T follicular helper cell (primary cell): ENCODE data around the gene ZNF574.
A peak's percentile ranks its signal among the peaks of the same experiment; 100 is the strongest.
"Not testable (repeated sequence)": the region's sequence is repeated elsewhere in the genome, so short reads cannot be mapped to it uniquely, and the experiment has no call there.

Experiments used
- DNase-seq: peaks from one replicate; pipeline ENCODE4 v3.0.0-alpha.2; 2020; ENCODE audit warnings: low read depth
- total RNA-seq, 2 experiments: gene quantifications; one replicate each; lab custom pipeline; 2026; lab: John Stamatoyannopoulos, UW

ZNF574 gene, protein sequence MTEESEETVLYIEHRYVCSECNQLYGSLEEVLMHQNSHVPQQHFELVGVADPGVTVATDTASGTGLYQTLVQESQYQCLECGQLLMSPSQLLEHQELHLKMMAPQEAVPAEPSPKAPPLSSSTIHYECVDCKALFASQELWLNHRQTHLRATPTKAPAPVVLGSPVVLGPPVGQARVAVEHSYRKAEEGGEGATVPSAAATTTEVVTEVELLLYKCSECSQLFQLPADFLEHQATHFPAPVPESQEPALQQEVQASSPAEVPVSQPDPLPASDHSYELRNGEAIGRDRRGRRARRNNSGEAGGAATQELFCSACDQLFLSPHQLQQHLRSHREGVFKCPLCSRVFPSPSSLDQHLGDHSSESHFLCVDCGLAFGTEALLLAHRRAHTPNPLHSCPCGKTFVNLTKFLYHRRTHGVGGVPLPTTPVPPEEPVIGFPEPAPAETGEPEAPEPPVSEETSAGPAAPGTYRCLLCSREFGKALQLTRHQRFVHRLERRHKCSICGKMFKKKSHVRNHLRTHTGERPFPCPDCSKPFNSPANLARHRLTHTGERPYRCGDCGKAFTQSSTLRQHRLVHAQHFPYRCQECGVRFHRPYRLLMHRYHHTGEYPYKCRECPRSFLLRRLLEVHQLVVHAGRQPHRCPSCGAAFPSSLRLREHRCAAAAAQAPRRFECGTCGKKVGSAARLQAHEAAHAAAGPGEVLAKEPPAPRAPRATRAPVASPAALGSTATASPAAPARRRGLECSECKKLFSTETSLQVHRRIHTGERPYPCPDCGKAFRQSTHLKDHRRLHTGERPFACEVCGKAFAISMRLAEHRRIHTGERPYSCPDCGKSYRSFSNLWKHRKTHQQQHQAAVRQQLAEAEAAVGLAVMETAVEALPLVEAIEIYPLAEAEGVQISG
- 29.0 to 41.1 reads per million in 2 experiments for total RNA-seq

DNA sequence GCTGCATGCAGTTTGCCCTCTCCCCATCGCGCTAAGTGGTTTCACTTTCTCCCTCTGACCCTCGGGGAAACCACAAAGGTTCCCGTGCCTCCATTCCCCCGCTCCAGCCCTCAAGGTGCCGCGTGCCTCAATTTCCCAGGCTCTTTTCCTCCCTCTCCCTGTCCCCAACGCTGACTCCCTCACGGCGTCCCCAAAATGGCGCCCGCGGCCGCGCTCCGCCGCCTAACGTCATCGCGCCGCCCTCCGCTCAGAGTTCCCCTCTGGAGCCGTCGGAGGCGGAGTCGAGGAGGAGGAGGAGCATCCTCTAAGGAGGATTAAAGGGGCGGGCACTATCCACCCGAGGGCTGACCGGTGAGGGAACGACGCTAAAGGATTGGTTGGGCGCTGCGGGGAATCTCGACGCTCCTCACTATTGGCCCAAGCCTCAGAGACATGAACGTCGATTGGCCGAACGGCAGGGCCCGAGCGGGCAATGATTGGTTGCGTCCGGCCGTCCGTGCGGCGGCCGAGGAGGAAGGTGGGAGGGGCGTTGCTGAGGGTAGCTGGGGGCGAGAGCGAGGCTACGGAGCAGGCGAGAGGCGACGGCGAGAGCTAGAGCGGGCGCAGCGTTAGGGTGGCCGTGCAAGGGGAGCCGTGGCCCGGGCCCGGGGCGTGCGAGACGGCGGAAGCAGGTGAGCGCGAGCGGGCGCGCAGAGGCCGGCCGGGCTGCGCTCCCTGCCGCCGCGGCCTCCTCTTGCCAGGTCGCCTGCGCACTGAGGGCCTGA is at the start of gene ZNF574:
Gene ZNF574 (plus strand): TSS at position 551 of the 764 bp plus-strand sequence. CDS start 2,441 bp downstream, outside the sequence.
- peak; percentile 96 for DNase-seq

DNA sequence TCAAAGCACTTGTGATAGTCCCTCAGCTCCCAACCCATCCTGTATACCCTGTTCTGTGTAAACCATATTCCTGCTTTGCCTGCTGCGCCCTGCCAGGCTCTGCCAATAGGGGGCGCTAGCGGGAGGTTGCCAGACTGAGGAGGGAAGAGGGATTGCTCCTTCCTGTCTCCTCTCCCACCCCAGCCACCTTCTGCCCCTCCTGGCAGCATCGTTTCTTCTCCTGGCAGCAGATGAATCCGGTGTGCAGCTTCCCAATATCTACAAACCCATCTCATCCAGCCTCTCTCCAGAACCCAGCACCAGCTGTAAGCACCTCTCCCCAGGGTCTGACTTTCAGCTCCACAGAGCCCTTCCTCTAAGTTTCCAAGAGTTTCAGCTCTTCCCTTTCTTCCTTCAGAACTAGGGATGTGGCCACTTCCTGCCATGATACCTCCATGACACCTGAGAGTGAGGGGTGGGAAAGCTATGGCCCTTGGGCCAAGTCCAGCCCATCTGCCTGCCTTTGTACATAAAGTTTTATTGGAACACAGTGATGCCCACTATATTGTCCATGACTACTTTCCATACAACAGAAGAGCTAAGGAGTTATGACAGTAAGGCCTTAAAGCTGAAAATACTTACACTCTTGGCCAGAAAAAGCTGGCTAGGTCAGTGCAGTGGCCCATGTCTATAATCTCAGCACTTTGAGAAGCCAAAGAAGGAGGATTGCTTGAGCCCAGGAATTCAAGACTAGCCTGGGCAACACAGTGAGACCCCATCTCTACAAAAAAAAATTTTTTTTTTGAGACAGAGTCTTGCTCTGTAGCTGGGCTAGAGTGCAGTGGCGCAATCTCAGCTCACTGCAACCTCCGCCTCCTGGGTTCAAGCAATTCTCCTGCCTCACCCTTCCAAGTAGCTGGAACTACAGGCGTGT is 47.4 kb upstream of the ZNF574 start:
- DNase-seq: no peak

DNA sequence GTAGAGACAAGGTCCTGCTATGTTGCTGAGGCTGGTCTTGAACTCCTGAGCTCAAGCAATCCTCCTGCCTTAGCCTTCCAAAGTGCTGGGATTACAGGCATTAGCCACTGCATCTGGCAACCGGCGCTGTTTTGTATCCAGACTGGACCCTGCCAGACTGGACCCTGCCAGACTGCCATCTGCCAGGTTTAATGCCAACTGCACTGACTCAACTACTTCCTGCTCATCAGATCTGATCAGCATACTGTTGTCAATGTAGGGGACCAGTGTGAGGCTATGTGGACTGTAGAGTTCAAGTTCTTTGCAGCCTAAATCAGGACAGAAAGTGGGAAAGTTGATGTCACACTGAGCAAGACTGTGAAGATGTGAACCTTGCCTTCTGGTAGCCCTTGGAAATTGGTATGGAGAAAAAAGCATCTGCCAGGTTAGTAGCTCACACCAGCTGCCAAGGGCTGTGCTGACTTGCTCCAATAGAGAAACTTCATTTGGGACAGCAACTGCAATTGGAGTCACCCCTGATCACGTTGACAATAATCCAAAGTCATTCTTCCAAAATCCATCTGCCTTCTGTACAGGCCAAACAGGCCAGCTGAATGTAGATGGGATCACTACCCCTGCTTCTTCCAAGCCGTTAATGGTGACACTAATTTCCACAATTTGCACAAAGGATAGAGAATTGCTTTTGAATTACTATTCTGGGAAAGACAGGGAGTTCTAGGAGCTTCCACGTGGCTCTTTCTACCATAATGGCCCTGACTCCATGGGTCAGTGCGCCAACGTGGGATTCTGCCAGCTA is 45.1 kb upstream of the ZNF574 start:
- DNase-seq: no peak

DNA sequence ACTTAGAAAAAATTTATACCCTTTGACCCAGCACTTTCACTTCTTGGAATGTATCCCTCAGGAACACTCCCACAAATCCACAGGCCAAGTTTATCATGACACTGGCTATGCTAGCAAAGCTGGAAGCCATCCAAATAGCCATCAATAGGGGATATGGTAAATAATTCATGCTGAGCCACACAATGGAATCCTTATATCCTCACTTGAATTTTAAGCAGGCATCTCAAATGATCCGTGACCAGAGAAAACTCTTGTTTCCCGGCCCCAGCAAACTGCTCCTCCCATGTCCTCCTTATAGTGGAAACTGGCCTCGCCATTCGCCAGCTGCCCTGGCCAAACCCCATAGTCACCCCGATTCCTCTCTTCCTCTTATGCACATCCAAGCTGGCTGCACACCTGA is 43.5 kb upstream of the ZNF574 start:
- DNase-seq: no peak

DNA sequence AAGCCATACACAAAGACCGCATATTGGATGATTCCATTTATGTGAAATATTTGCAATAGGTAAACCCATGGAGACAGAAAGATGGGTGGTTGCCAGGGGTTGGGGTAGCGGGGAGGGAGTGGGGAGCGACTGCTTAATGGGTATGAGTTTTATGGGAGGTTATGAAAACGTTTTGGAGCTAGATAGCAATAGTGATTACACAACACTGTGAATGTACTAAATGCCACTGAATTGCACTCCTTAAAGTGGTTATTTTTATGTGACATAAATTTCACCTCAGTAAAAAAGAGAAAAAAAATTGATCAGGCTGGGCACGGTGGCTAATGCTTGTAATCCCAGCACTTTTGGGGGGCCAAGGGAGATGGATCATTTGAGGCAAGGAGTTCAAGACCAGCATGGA is 42.6 kb upstream of the ZNF574 start:
- no peak for DNase-seq

DNA sequence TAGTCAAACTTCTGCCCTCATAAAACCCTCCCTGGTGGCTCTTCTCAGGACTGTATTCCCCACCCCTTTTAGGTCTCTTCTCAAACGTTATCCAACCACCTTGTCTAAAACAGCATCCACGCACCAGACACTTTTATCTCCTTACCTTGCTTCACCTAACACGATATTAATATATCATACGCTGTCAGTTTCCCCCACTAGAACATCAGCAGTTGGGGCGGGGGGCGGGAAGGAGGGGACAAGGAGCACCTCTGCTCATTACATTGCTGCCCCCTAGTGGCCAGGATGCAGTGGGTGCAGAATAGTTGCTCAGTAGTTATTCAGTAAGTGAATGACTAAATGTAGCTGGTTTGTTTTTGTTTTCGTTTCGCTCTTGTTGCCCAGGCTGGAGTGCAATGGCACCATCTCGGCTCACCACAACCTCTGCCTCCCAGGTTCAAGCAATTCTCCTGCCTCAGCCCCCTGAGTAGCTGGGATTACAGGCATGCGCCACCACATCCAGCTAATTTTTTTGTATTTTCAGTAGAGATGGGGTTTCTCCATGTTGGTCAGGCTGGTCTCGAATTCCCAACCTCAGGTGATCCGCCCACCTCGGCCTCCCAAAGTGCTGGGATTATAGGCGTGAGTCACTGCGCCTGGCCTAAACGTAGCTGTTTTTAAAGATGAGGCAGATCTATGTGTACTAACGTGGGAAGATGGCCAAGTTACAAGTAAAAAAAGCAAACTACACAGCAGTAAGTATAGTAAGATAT is 41.1 kb upstream of the ZNF574 start:
- peak; percentile 47 for DNase-seq

DNA sequence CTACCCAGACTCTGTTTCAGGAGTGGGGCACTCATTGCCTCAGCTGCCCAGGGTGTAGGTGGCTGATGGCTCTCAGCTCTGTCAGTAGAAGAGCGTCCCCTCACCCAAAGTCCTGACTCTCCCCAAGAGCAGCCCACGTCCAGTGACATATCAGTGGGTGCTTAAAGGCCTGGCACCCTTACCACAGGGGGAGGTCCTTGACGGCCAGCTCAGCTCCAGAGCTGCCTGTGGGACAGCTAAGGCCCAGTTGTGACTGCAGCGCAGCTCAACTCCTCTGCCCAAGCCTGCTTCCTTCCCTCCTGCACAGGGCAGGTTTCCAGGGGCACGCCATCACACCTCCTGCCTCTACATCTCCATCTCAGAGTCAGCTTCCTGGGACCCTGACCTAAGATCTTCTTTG is 38.3 kb upstream of the ZNF574 start:
- no peak for DNase-seq

DNA sequence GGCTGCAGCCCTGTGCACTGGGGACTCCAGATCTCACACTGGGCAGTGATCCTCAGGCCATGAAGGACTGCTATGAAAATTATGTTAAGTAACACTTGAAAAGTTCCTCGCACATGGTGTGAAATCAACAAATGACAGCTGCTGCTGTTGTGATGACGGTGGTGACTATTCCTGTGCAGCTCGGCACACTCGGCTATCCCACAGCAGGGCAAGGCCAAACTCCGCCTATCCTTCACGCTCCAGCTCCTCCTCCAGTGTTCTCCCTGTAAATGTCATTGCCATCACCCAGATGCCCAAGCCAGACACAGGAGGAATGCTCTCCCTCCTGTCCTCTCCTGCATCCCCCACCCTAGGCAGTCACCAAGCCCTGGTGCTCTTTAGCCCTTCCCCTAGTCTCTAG is 37.3 kb upstream of the ZNF574 start:
- DNase-seq: no peak

DNA sequence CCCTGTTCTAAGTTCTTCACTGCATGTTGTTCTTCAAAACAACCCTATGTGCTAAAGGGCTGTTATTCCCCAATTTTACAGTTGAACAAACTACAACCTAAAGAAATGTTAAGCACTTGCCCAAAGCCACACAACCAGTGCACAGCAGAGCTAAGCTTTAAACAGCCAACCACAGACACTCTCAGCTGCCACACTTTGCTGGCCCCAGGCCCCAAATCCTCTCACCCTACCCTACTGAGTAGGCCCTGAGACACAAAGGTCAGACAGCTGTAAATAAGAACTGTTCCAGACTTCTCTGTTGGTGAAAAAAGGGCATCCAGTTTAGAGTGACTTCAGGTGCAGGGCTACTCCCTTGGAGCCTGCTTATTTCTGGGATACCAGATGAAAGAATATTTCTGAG is 35.9 kb upstream of the ZNF574 start:
- no peak for DNase-seq

DNA sequence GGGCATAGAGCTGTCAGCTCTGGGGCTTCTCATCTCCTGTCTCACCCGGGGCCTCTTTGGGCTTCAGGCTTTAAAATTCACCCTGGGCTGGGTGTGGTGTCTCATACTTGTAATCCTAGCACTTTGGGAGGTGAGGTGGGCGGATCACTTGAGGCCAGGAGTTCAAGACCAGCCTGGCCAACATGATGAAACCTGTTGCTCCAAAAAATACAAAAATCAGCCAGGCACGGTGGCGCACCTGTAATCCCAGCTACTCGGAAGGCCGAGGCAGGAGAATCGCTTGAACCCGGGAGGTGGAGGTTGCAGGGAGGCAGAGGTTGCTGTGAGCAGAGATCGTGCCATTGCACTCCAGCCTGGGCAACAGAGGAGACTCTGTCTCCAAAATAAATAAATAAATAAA is 35.5 kb upstream of the ZNF574 start:
- not testable (repeated sequence) for DNase-seq

DNA sequence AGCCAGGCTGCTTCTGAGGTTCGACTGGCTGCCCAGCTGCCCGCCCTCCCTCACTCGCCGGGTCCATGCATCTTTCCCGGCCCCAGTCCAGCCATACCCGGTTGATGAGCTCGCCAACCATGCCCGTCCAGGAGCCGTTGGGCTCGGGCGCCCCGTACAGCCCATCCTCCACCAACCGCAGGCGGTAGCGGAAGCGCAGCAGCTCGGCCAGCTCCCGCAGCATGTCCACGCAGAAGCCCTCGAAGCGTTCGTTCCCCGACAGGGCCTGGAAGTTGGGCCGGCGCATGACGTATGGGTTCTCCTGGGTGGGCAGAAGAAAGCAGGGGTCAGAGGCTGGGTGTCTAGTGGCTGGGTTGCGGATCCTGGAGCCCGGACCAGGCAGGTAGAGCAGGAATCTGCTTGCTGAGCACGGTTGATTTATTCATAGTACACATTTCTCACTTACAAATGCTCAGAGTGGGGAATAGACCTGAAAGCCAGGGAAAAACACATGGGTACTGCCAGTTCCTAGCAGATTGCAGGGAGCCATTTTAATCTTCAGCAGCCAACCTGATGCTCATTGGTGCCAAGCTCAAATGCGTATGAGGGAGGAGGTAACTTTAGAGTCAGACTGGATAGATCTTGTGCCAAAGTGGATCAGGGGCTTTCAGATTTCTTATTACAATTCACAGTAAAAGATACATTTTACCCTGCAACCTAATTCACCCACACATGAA is 33.4 kb upstream of the ZNF574 start:
- no peak for DNase-seq

DNA sequence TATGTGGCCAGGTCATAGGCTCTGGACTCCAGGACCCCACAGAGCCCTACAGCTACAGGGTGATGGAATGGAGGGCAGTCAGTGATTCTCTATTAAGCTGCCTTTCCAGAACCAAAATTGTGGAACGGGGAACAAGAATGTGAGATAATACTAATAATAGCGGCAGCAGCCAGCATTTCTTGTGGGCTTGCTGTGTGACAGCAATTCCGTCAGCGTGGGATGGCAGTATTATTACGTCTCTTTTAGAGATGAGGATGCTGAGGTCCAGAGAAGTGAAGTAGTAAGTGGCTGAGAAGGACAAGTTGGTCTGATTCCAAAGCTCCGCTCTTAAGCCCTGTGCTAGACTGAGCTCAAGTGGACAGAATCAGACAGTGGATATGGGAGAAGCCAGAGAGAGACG is 30.4 kb upstream of the ZNF574 start:
- DNase-seq: no peak

DNA sequence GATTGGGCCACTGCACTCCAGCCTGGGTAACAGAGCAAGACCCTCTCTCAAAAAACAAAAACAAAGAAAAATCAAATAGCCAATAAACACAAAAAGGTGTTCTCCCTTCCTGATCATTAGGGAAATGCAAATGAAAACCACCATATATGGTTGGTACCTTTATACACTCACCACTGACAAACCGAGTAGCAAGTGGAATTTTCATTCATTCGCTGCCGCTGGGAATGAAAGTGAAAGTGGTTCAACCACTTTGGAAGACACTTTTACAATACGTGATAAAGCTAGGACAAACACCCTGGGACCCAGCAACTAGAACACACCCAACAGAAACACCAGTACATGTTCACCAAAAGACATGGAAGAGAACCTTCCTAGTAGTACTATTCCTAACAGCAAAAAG is 27.0 kb upstream of the ZNF574 start:
- no peak for DNase-seq

DNA sequence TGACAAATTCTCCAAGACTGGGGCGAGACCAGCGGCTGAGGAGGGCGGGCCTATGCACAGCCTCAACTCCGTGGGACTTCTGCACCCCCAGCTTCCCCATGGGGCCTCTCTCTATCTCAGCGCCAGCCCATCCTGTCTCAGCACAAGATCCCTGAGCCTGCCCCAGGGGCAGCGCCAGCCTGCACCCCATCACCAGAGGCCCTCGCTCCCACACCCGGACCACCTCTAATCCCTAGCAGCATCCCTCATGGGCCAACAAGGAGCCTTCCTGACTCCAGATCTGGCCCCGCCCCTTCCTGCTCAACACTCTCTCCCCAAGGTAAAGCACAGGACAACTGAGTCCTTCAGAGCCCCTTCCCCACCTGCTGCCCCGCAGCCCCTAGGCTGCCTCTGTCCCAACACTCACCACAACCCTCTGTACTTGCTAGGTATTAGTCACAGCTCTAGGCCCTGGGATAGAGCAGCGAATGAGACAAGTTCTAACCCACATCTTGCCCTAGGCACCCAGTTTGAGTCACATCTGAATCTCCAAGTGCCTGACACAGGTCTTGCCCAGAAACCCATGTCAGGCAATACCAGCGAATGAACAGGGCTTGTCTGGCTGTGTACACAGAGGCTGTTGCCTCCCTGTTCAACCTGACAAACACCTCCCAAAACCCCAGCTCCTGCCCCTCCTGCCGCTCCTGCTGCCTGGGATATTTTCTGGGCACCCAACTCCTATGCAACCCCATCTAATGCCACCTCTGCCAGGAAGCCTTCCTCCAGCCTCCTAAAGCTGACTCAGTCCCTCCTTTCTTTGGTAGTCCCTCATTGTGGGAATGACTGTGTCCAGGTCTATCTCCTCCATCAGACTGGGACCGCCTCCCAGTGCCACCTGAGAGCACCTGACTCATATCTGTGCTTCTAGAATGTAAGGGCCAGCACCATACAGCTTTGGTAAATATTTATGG is 24.5 kb upstream of the ZNF574 start:
- no peak for DNase-seq

DNA sequence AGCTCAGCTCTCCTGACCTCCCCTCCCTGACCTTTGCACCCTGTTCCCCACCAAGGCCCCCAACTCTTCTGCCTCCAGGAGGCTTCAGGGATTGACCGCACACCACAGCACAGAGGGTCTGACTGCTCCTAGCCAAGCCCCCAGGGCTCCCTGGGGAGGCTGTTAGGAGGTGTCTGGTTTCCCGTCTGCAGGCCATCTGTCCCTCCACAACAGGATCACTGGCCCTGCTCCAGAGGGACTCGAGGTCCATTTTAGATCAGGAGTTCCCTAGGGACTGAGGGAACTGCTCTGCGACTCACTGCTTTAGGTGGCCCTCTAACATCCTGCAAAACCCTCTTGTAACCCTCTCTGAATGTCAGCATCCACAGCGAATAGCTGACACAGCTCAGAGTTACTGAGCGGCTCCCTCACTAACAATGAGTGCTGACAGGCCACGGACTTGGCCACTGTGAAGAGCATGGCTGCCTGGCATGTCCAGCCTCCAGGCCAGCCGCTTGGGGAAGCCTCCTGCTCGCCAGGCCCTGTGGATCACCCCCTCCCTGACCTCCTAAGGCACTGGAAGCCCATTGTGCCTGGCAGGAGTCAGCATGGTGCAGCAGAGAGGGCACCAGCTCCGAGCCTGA is 23.6 kb upstream of the ZNF574 start:
- DNase-seq: no peak

DNA sequence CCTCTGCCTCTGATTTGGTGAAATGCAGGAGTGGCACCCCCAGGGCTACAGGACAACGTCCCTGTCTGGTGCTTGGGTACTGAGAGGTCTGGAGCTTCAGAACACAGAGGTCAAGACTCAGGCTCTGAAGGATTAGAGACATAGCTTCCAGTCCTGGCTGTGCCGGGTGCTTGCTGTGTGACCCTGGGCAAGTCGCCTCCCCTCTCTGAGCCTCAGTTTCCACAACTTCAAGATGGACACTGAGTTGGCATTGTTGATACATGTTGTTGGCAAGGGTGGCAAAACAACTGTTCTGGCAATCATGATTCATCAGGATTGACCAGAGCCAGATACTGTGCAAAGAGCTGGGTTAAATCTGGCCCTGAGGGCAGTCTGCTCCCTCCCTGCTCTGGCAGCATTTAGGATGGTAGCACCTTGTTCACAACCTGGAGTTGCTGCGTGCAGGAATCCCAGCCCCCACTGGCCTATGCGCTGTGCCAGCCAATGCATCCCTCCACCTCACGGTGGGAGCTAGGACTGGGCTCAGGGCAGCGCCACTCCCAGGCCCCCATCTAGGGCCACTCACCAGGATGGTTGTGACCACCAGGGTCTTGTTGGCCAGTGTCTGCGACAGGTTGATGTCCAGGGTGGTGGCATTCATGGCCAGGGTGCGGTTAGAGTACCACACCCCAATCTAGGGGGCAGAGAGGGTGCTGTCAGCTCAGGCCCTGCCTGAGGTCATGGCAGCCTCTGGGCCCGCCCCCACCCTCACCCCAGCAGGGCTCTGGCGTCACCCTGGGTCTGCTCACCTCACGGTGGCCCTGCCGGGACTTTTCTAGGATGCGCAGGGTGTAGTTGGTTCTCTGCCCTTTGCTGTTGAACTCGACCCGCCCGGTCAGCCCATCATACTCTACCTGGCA is 22.7 kb upstream of the ZNF574 start:
- DNase-seq: no peak
